HG02852 (cell line): ENCODE results near the gene CYP26A1.
A peak's percentile ranks its signal among the peaks of the same experiment; 100 is the strongest.

ENCODE experiments used
- ATAC-seq: cut with Tn5 transposase; IDR thresholded peaks from one replicate; pipeline ENCODE4 v1.9.1; 2021; ENCODE audit warnings: mild to moderate bottlenecking, moderate library complexity; ENCODE audit not compliant: unreplicated experiment

Gene CYP26A1

DNA sequence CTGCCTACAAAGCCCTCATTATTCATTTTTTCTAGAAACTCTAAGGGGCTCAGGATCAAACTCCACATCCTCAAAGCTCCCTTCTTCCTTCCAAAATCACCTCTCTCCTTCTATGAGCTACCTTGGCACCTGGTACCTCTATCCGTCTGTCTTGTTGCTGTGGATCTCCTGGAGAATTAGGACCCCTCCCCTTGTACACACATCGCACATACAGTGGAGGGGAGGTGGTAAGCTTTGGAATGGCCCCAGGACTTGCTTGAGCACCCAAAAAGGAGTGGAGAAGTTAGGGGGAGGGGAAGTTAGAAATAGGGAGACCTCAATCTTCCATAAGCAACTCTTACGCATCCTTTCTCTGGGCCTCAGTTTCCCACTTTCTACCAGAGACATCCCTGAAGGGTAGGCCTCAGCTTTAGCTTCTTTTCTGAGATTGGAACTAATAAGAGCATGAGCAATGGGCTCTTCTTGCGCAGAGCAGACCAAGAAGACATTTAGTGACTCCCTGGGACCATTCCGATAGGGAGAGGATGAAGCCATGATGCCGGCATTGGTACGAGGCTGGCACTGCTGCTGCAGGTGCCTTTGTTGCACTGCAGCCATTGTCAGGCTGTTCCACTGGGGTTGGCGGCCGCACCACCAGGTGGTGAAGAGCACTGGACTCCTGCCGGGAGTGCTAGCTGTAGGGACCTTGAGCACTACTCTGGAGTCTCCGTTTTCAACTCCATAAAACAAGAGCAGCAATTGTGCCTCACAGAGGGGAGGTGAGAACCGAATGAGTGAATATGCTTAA, 8.6 kb upstream of the CYP26A1 start:
- no peak for ATAC-seq

DNA sequence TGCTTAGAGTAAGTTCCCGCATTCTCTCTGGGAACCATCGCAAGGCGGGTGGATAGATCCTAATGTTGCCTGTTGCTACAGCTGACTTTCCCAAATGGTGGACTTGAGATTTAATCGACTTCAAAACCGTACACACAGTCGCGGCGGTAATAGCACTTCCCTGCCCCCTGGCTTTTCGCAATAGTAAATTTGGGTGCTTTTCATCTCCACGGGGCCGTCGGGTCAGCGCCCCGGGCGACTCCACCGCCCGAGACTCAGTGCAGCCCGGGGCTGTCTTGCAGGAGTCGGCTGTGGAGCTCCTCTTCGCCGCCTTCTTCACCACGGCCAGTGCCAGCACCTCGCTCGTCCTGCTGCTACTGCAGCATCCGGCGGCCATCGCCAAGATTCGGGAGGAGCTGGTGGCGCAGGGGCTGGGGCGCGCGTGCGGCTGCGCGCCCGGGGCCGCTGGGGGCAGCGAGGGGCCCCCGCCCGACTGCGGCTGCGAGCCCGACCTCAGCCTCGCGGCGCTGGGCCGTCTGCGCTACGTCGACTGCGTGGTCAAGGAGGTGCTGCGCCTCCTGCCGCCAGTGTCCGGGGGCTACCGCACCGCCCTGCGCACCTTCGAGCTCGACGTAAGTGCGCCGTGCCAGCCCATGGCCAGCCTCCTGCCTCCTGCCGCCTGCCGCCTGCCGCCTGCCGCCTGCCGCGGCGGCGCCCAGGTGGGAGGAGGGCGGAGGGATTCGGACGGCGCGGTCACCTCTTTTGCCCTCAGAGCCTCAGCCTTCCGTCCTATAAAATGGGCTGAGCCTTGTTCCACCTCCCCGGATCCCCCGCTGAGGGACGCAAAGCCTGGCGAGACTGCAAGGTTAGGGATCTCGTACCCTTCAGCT, 7.8 kb upstream of the CYP26A1 start:
- ATAC-seq, result no peak

DNA sequence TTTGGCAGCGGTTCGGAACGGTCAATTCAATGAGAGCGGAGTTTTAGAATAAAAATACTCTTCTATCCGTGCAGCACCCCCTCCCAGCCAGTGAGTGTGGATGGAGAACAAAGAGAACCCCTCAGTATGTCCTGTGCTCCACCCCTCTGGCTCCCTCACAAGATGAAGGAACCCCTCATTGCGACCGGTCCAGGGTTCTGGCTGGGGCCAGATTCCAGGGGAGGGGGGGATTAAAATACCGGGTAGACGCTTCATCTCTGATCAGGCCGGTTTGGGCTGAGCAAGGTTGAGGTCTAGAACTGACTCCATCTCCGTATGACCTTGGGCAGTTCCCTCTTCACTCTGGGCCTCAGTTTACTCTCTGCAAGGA, 7.2 kb upstream of the CYP26A1 start:
- ATAC-seq, result no peak

DNA sequence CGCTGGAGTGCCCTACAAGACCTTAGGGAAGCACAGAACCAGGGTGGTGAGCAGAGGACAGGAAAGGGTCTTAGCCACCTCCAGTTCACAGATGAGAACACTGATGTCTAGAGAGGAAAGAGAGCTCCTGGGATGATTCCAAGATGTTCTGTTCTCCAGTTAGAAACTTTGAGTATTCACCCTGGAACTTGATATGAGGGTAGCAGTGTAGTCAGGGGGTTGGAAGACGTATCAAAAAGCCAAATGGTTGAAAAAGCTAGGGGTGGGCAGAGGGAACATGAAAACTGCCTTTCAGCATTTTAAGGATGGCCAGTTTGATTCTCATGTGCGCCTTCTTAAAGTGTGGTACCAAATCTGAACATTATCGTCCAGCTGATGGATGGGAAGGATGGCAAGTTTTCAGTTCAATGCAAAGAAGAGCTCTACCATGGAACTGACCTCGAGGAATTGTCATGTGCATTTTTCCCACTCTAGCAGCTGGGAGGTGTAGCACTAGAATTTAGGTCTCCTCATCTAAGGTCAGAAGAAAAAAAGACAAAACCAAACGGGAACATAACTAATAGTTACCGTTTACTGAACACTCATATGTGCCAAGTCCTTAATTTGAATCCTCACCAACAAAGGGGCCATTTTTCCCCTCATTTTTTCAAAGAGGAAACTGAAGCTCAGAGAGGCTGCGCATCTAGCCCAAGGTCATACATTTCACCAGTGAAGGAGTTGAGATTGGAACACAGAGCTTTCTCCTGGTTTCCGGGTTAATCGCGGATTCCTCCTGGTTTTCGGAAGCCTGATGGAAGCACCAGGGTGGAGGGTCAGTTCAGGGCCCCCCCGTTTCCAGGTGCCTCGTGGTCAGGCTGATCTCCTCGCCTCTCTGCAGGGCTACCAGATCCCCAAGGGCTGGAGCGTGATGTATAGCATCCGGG, 6.0 kb upstream of the CYP26A1 start:
- ATAC-seq, result no peak

DNA sequence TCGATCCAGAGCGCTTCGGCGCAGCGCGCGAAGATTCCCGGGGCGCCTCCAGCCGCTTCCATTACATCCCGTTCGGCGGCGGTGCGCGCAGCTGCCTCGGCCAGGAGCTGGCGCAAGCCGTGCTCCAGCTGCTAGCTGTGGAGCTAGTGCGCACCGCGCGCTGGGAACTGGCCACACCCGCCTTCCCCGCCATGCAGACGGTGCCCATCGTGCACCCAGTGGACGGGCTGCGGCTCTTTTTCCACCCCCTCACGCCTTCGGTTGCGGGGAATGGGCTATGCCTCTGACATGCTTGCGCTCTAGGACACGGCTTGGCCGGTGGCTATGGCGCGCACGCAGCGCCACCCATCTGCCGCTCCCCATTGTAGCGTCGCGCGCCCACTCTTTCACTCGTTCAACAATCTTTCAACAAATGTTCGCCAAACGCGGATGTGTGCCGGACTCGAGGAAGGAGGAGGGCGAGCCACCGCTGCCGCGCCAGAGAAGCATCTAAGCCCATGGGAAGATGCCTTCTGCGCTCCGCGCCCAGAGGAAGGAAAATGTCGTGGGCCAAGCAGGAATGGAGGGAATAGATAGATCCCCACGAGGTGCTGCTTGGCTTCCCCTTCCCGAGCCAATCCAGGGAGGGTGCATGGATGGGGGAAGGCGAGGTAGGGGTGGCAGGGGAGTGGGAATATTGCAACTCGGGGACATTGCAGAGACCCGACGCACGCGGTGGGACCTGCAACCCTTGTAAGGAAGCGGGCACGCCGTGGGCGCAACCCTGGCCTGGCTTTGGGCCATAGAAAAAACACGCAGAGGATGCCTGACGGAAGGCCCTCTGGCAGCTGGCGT, 5.1 kb upstream of the CYP26A1 start:
- ATAC-seq, result no peak

DNA sequence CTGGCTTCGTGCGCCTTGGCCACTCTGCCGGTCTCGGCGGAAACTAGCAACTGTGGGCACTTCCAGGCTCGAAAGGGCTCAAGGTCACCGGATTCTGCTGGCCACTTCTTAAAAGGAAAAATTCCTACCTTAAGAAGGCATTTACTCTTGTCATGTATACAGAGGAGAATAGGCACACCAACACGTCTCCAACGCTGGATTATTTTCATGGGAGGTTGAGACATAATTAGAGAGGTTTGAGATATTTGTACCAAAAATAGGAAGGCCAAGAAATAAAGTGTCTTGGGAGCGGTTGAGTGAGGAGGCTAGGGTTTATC, 4.5 kb upstream of the CYP26A1 start:
- no peak for ATAC-seq

DNA sequence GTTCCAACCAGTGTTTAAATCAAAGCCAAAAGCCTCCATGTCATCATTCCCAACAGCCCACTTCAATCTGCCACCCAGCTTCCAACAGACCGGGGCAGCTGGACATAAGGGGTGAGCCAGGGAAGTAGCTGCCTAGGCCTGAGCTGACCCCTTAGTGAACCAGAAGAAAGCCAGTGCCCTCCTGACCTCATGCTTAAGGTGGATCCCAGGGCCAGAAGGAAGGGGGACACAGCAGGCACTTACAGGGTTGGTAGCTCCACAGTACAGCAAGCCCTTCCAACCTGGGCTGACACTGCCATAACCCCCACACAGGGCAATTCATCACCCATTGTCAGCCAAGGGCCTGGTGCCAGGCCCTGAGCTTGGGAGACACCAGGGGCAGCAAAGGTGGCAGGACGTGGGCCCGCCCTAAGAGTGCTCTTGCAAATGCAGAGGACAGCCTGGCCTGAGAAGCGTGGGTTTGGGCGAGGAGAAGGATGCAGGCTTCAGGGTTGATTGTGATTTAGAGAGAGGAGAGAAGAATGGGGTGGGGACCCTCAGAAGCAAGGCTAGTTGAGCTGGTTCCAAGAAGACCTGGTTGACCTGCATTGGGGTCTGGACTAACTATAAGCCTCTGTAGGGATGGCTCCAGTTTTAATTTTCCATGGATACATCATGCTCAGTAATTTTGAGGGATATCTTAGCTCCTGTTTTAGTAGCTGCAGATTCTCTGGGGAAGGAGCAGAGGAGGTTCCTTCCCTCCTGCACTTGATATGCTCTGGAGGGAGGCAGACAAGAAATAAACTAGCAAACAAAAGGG, 3.1 kb upstream of the CYP26A1 start:
- no peak for ATAC-seq

DNA sequence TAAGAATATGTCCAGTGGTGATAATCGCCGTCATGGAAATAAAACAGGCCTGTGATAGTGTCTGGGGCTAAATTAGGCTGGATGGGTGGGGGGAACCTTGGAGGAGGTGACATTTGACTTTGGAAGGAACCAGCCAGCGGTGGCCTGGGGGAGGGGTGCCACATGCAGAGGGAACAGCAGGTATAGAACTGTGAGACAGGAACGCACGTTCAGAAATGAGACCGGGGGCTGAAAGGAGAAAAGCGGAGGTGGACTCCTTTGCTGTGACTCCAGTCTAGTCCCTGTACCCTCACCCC, 2.6 kb upstream of the CYP26A1 start:
- ATAC-seq, result no peak

DNA sequence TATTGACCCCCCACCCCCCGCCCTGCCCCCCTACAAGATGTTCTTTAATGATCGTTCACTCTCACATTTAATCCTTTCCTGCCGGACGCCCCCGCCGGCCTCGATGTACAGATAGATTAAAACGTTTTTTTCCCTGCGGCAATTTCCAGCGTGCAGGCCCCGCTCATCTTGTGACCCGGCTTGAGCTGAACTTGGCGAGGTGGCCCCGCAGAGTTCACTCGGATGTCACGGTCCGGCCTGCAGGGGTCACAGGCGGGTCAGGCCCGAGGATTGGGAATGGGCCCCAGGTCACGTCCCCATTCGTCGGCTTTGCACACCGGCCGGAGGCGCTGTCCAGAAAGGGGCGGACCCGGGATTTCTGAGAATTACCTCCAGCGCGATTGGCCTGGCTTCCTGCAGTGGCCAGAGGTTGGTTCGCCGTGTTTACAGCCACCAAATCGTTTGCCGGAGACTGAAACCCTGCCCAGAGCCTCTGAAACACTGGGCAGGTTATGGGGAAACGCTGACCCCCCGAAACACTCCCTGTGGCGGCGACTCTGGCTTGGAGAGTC, 1.9 kb upstream of the CYP26A1 start:
- ATAC-seq, result no peak

DNA sequence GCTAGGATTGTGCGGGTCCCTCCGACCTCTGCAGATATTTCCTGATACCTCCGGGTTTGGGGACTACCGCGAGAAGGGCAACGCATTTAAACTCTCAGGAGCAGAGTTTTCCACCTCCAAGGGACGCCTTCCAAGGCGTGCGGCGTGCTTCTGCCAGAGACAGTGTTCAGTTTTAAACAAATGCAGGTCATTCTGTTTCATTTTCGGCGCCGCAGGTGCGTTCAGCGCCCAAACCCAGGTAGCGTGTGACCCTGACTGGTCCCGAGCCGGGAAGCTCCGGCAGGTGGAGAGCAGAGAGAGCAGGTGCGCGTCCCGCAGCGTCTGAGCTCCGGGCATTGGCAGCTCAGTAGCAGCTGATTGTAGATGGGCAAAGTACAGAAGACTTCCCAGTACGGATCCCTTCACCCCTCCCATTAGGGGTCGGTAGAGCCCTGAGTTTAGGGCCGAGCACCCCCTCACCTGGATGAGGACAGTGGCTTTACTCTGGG, 1.4 kb upstream of the CYP26A1 start:
- no peak for ATAC-seq

DNA sequence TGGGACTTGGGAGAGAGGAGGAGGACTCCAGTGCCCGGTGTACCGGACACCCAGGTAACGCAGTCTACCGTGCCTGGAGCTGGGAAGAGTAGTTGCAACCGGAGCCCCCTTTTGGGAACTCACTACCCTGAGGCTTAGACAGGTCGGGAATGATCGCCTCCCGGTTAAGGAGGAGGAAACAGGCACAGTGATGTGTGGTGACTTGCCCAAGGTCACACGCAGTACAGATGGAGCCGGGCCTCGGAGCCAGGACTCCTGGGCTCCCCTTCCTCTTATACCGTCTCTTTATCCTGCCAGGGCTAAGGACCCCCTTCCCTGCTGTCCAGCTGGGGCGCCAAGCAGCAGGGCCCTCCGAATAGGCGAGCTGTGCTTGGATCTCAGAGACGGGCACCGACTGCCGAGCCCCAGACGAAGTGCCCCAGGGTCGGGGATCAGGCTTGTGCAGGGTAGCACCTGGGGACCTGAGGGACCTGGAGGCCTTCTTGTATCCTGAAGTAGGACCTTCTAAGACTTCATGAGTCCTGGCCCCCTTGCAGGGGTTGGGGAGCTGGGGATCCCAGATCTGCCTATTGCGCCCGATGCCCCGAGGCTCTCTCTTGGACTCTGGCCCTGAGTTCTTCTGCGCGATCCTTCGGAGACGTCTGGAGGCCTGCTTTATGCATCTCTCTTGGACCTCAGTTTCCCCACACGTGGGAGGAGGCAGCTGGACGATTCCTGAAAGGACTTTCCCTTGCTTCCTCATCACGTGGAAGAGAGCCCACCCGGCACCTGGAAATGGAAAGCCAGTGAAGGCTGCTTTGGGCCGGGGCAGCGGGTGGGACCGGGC, 767 bp upstream of the CYP26A1 start:
- no peak for ATAC-seq

DNA sequence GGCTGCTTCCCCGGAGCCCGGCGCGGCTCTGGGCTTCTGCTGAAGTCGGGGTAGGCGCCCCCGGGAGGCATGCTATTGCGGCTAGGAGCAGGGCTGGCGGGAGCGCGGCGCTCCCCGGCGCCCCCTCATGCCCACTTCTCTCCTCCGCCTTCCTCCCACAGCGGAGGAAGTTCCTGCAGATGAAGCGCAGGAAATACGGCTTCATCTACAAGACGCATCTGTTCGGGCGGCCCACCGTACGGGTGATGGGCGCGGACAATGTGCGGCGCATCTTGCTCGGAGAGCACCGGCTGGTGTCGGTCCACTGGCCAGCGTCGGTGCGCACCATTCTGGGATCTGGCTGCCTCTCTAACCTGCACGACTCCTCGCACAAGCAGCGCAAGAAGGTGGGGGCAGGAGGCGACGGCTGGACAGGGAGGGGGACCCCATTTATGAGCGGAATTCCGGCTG, 479 bp downstream of the CYP26A1 start:
- ATAC-seq, result no peak

DNA sequence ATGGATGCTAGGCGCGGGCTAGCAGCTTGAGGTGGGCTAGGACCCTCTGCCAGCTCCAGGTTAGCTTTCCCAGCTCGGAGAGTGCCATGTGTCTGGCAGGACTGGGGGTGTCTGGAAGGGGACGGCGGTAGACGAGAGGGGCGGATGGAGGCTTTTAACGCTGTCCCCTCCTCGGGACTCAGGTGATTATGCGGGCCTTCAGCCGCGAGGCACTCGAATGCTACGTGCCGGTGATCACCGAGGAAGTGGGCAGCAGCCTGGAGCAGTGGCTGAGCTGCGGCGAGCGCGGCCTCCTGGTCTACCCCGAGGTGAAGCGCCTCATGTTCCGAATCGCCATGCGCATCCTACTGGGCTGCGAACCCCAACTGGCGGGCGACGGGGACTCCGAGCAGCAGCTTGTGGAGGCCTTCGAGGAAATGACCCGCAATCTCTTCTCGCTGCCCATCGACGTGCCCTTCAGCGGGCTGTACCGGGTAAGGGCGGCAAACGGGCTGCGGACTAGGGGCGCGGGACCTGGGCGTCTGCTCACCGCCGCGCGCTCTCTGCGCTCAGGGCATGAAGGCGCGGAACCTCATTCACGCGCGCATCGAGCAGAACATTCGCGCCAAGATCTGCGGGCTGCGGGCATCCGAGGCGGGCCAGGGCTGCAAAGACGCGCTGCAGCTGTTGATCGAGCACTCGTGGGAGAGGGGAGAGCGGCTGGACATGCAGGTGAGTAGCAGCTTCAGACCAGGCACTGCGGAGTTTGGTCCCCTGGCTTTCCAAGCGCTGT, 1.1 kb downstream of the CYP26A1 start:
- ATAC-seq, result no peak

DNA sequence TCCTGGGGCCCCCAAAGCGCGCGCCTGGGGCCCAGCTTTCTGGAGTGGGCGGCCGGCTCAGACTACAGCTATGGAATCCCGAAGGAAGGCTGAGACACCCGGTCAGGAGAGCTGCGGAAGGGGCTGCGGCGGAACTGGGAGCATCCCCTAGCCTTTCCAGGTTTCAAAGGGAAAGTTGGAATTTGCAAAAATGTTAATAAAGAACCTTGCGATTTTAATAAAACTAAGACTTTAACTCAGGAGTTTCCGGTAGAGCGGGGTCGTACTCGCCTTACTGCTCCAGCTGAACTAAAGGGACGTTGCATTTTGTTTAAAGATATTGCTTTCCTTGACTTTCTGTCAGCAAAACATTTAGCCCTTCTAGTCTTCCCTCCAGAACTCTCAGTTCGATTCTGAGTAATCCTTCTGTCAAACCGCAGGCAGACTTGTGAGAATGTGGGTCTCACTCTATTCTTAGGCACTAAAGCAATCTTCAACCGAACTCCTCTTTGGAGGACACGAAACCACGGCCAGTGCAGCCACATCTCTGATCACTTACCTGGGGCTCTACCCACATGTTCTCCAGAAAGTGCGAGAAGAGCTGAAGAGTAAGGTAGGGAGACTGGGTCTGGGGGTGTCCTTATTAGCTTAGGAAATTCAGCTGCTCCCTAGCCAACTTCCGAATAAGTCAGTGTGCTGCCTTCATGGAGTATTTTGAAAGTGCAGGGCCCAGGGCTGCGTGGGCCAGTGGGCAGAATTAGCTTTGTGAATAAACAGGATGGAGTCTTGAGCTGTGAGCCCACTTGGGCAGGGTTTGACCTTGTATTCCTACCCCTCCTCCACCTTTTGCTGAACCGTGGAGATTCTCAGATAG, 1.9 kb downstream of the CYP26A1 start:
- peak; percentile 41 for ATAC-seq

DNA sequence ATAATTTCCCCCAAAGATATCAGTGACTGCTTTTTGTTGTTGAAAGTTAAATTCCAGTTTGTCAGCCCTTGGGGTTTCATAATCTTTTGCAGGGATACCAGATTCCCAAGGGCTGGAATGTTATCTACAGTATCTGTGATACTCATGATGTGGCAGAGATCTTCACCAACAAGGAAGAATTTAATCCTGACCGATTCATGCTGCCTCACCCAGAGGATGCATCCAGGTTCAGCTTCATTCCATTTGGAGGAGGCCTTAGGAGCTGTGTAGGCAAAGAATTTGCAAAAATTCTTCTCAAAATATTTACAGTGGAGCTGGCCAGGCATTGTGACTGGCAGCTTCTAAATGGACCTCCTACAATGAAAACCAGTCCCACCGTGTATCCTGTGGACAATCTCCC, 3.2 kb downstream of the CYP26A1 start:
- ATAC-seq, result no peak

DNA sequence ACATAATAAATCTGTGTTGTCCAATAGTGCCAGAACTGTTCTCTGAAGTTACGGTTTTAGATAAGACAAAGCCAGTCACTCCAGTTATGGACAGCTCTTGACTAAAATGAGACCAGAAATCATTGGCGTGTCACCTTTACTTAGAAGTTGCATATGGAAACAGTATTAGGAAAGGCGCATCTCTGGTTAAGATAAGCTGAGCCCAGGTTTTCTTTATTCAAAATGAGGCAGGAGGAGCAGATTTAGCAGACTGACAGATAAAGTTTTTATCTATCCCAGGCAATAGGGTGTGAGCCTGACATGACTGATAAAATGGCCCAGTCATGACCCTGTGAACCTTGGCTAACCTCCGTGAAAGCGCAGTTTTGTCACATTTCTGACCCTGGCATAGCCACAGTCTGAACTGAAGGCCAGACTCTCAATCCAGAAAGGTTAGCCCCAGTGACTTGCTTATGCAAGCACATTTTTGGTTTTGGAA, 4.2 kb downstream of the CYP26A1 start:
- no peak for ATAC-seq
